Uterus (tissue), 2 donors: ENCODE results near the gene MIA3.

Source experiments
- CTCF ChIP-seq, 4 experiments: fragments of 200-600 bp in 2 of 4; fragments of 450-650 bp in 2 of 4; sonication (generic) in 2 of 4; IDR thresholded peaks; one replicate each; pipeline ENCODE4 v1.5.1; 2016 to 2019; ENCODE audit warnings: antibody characterized with exemption in 4 of 4, mild to moderate bottlenecking in 2 of 4, moderate library complexity in 1 of 4
- POLR2A ChIP-seq, 2 donors: fragments of 450-650 bp; IDR thresholded peaks; one replicate each; pipeline ENCODE4 v1.6.1; 2016; ENCODE audit warnings: antibody characterized with exemption in 2 of 2, mild to moderate bottlenecking in 1 of 2, moderate library complexity in 1 of 2

- TF ChIP-seq CTCF (IDR thresholded peaks at IDR 0.05): no peak
- TF ChIP-seq POLR2A (IDR thresholded peaks at IDR 0.05): no peak
Measured at GRCh38 chr1:222579316-222579715, 38.6 kb upstream of the MIA3 start.
